ENCODE results near the gene DTNB.
A peak's percentile ranks its signal among the peaks of the same experiment; 100 is the strongest.

Gene DTNB

DNA sequence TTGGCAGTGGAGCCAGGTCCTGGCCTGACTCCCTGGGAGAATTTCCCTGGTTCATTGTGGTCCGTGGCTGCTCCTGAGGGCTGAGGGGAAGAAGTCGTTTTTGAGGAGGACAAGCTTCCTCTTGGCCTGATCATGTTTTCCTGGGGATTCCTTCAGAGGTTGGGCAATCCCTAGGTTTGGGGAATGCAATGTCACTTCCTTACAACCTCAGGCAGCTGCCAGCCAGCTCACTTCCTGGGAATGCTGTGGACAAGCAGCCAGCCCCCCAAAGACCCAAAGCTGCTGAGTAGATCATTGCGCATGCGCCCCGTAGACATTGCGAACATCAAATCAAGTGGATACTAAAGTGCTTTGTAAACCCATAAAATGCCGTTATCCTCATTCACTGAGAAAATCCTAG, 324.0 kb downstream of the DTNB start:
- peaks cover 2% of the 10 kb centered on the region for H3K27me3 ChIP-seq (ENCODE audit: insufficient read depth, low read length)

DNA sequence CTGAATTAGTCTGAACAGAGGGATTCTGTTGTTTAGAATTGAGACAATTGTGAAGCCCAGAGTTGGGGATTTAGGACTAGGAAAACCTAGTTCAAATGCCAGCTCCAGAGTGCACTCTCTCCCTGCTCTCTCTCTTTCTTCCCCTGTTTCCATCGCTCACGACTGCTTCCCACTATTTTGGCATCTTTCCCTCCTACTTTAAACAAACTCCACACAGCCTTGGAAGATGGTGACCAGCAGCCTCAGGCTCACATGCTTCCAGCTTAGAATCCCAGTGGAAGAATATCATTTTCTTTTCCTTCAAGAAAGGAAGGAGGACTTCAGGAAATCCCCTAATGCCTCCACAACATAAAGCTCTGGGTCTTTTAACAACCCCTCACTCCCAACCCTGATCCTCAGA, 325.5 kb downstream of the DTNB start:
- H3K4me3 ChIP-seq (ENCODE audit: low read length) = no peak overlapping the region
- no peak overlapping the region for H2AFZ ChIP-seq (ENCODE audit: low read depth, low read length)
- H3K4me1 ChIP-seq (ENCODE audit: insufficient read depth, low read length) = no peaks in the 10 kb centered on the region
- peaks cover 2% of the 10 kb centered on the region for H3K27me3 ChIP-seq (ENCODE audit: insufficient read depth, low read length)
- H3K9me3 ChIP-seq (ENCODE audit: low read length) = no peaks in the 10 kb centered on the region
- no peaks in the 10 kb centered on the region for H3K36me3 ChIP-seq (ENCODE audit: insufficient read depth, low read length)

More for the DNA sequence above, 324.0 kb downstream of the DTNB start:
- Histone ChIP-seq H3K4me1 (ENCODE audit: insufficient read depth, low read length) (no peaks in the 10 kb centered on the region), H3K36me3 (ENCODE audit: insufficient read depth, low read length) (no peaks in the 10 kb centered on the region), H3K4me3 (ENCODE audit: low read length) (no peak overlapping the region), H3K9me3 (ENCODE audit: low read length) (no peaks in the 10 kb centered on the region), H2AFZ (ENCODE audit: low read depth, low read length) (no peak overlapping the region)

DNA sequence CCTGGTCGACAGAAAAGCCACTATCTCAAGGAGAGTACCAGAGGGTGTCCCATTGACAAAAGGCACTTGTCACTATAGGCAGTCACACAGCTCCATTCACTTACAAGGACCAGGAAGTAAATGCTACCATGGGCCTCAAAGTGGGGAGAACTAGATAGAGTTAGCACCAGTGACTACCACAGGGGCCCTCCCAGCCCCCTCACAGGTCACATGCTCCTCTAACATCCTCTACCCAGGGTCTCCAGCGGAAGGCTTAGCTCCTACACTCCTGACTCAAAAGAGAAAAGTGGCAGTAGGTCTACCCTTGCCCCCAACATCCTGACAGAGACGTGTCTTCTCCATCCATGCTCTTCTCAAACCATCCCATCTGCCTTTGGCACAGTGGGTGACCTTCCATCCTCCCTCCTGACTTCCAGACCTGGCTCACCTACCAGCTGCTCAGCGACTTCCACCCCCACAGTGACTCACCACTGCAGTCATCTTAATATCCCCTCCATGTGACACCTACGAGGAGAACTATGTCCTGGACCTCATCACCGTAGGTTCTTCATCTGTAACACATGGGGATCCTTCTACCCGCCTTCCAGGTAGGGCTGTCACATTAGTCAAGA, 326.1 kb downstream of the DTNB start:
- Histone ChIP-seq H3K4me1 (ENCODE audit: insufficient read depth, low read length) (no peaks in the 10 kb centered on the region), H3K36me3 (ENCODE audit: insufficient read depth, low read length) (no peaks in the 10 kb centered on the region), H2AFZ (ENCODE audit: low read depth, low read length) (no peak overlapping the region), H3K9me3 (ENCODE audit: low read length) (no peaks in the 10 kb centered on the region), H3K4me3 (ENCODE audit: low read length) (no peak overlapping the region), H3K27me3 (ENCODE audit: insufficient read depth, low read length) (peaks cover 2% of the 10 kb centered on the region)

DNA sequence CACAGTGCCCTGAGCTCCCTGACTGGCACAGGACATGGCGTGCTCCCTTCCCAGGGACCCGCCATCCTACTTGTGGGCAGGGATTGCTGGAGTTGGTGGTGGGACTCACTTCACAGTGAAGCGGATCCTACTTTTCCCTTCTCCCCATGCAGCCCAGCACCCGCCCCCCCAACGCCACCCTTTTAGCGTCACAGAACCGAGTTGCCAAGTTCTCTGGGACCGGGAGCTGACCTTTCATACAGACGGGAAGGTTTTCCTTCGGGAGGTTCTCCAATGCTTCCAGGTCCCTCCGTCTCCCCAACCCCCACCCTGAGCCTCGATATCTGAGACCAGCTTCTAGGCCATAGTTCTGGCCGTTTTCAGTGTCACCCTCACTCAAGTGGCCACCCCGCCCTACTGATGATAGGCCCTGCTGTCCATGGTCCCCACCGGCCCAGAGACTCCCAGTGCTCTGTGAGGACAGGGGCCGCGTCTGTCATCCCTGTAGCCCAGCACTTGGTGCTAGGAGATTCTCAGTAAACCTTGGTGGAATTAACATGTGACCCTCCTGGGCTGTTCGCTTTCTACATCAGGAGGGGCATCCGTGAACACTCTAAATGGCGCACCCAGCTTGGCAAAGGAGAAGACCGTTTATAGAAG, 330.1 kb downstream of the DTNB start:
- no peaks in the 10 kb centered on the region for H3K4me1 ChIP-seq (ENCODE audit: insufficient read depth, low read length)
- no peaks in the 10 kb centered on the region for H3K9me3 ChIP-seq (ENCODE audit: low read length)
- no peak overlapping the region for H2AFZ ChIP-seq (ENCODE audit: low read depth, low read length)
- no peaks in the 10 kb centered on the region for H3K27me3 ChIP-seq (ENCODE audit: insufficient read depth, low read length)
- H3K4me3 ChIP-seq (ENCODE audit: low read length) = no peak overlapping the region
- H3K36me3 ChIP-seq (ENCODE audit: insufficient read depth, low read length) = no peaks in the 10 kb centered on the region

DNA sequence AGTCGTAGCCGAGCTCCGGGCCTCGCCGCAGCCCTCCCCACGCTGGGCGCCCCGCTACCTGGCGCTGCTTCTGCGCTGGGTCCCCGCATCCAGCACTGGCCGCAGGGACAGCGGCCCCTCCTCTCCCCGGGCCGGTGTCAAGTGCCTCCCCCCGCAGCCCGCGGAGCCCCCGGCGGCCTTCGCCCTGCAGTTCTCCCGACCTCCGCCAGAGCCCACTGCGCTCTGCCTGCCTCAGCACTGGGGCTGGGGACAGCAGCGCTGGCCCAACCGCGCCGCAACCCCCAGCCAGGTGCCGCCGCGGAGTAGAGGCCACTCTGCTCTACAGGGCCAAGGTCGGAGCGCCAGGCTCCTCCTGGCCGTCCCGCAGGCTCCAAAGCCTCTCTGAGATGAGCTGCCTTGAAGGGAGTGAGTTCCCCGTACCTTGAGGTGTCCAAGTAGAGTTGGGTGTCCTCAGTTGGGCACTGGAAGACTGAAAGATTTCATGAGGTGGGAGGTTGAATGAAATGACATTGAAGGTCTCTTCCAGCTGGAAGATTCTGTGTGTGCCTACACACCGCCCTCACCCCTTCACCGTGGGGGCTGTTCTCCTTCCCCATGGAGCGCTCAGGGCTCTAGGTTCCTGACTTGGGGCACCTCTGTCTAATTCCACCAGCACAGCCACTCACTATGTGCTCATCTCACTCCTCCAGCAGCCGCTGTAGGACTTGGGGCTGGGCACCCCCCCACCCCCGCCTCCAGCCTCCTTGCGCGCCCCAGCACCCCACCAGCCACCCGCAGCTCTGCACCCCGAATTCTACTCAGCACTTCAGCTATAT, 330.8 kb downstream of the DTNB start:
- Histone ChIP-seq H3K36me3 (ENCODE audit: insufficient read depth, low read length) (no peaks in the 10 kb centered on the region), H3K9me3 (ENCODE audit: low read length) (no peaks in the 10 kb centered on the region), H3K4me1 (ENCODE audit: insufficient read depth, low read length) (no peaks in the 10 kb centered on the region), H3K27me3 (ENCODE audit: insufficient read depth, low read length) (no peaks in the 10 kb centered on the region), H2AFZ (ENCODE audit: low read depth, low read length) (peak overlapping the region; percentile 87), H3K4me3 (ENCODE audit: low read length) (peak overlapping the region; percentile 57)

DNA sequence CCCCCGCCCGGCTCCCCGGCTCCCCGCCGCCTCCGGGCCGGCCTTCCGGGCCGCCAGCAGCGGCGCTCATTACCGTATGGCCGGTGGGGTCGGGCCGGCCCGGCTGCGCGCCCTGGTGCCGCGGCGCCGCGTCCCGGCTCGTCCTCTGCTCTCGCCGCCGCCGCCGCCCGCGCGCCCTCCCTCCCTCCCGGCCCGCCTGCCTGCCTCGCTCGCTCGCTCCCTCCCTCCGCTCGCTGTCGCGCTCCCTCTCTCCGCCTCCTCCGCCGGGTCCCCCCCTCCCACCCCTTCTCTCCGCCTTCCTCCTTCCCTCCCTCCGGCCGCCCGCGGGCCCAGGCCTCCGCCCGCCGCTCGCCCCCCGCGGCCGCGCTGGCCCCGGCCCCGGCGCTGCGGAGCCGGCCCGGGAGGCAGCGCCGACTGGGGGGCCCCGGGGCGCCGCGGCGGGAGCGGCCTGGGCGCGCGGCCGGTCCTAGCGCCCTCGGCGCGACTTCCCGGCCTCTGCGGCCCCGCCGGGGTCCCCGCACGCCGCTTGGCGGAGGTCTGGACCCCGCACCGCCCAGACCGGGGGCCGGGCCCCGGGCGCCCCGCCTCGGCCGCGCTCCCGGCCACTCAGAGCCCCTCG, 331.5 kb downstream of the DTNB start, which contains the start of gene DNMT3A:
Gene DNMT3A (minus strand): TSS at position 173 of the 619 bp plus-strand sequence. CDS start 27,941 bp downstream, outside the sequence.
- Histone ChIP-seq H3K9me3 (ENCODE audit: low read length) (no peaks in the 10 kb centered on the region), H2AFZ (ENCODE audit: low read depth, low read length) (peak within 1 kb of the TSS; percentile 87), H3K4me1 (ENCODE audit: insufficient read depth, low read length) (no peaks in the 10 kb centered on the region), H3K36me3 (ENCODE audit: insufficient read depth, low read length) (no peaks in the 10 kb centered on the region), H3K4me3 (ENCODE audit: low read length) (peak within 1 kb of the TSS; percentile 57), H3K27me3 (ENCODE audit: insufficient read depth, low read length) (no peaks in the 10 kb centered on the region)

DNA sequence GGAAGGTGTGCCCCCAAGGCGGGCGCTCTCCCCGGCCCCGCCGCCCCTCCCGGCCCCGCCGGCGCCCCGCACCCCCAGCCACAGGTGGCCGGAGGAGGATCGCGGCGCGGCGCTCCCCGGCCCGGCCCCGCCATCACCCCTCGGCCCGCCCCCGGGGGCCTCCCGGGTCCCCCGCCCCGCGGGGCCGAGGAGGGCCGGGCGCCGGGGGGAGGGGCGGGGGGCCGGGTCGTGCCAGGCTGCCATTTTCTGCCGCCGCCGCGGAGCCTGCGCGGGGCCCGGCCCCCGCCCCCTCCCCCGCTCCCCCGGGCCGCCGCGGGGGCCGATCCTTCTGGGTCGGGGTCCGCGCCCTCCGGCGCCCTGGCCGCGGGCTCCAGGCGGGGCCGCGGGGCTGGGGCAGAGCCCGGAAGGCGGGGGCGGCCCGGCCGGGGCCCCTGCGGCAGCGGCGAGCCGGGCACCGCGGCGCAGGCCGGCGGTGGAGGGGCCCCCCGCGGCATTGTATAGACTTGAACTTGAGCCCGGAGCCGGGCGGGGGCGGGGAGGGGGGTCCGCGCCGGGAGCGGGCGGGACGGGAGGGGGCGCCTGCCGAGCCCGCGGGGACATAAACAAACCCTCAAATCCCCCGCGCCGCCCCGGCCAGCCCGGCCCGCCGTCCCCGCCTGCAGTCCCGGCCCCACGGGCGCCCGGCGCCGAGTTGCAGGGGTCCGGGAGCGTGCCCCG, 332.2 kb downstream of the DTNB start:
- peak overlapping the region; percentile 57 for H3K4me3 ChIP-seq (ENCODE audit: low read length)
- H3K27me3 ChIP-seq (ENCODE audit: insufficient read depth, low read length) = no peaks in the 10 kb centered on the region
- H3K36me3 ChIP-seq (ENCODE audit: insufficient read depth, low read length) = no peaks in the 10 kb centered on the region
- H2AFZ ChIP-seq (ENCODE audit: low read depth, low read length) = no peak overlapping the region
- no peaks in the 10 kb centered on the region for H3K9me3 ChIP-seq (ENCODE audit: low read length)
- no peaks in the 10 kb centered on the region for H3K4me1 ChIP-seq (ENCODE audit: insufficient read depth, low read length)

DNA sequence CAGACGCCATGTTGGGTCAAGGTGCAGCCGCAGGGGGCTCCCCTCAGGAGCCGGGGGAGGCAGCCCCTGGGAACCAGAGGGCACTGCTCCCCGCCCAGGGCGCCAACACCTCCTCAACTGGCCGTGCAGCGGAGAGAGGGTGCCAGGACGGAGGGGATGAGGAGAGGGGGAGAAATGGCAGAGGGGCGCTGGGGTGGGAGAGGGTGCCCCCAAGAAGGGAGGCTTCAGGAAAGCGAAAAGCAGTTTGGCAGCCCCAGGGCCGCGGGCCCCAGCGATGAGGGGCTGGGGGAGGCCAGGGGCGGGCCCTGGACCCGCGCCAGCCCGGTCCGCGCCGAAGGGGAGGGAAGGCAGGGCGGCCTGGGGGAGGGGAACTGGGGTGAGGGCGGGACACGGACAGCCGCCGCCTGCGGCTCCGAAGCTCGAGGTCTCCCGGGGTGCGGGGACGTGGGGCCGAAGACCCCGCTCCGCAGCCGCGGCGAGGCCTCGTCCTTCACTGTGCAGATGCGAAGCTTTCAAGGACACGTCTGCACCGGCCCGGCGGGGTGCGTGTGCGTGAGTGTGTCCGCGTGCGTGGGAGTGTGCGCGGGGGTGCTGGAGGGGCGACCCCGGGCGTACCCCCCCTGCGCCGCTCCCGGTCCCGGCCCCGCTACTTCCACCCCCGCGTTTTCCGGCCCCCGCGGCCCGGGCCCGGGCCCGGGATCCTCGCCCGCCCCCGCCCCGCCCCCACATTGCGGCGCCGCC, 333.0 kb downstream of the DTNB start:
- no peaks in the 10 kb centered on the region for H3K4me1 ChIP-seq (ENCODE audit: insufficient read depth, low read length)
- H3K27me3 ChIP-seq (ENCODE audit: insufficient read depth, low read length) = no peaks in the 10 kb centered on the region
- peak overlapping the region; percentile 34 for H3K4me3 ChIP-seq (ENCODE audit: low read length)
- no peaks in the 10 kb centered on the region for H3K36me3 ChIP-seq (ENCODE audit: insufficient read depth, low read length)
- no peak overlapping the region for H2AFZ ChIP-seq (ENCODE audit: low read depth, low read length)
- H3K9me3 ChIP-seq (ENCODE audit: low read length) = no peaks in the 10 kb centered on the region

DNA sequence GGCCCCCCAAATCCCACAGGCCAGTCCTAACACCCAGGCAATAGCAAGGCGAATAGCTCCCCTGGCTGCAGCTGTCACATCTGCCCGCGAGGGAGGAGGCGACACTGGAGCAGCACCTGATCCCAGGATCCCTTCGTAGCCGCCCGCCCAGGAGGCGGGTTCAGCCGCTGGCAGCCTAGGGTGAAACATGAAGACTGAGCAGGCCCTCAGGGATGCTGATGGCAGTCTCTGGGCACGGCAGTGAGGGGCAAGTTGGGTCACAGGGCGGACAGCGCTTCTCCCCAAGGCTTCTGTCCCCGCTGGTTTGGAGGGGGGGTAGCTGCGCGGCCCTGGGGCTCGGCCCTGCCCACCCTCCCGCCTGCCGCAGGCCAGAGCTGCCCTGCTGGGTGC, 333.6 kb downstream of the DTNB start:
- Histone ChIP-seq H3K4me3 (ENCODE audit: low read length) (no peak overlapping the region), H2AFZ (ENCODE audit: low read depth, low read length) (no peak overlapping the region), H3K9me3 (ENCODE audit: low read length) (no peaks in the 10 kb centered on the region), H3K4me1 (ENCODE audit: insufficient read depth, low read length) (no peaks in the 10 kb centered on the region), H3K27me3 (ENCODE audit: insufficient read depth, low read length) (no peaks in the 10 kb centered on the region), H3K36me3 (ENCODE audit: insufficient read depth, low read length) (no peaks in the 10 kb centered on the region)

DNA sequence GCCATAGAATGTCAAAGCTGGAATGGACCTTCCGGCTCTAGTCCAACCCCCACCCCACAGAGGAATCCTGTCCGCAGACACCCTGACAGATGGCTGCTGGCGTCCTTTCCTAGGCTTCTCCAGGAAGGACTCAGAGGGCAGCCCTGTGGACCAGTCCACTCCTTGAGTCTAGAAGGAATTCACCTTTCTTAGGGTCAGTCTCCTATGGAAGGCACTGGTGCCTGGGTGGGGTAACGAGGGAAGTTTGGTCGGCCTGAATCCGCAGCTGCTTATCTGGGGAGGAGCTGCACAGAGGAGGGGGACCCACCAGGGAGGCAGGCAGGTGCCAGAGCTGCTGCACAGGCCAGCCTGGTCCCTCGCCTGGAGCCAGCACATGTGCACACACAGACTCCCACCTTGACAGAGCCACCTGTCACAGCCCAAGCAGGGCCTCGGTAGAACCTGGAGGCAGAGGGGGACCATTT, 334.1 kb downstream of the DTNB start:
- Histone ChIP-seq H3K36me3 (ENCODE audit: insufficient read depth, low read length) (no peaks in the 10 kb centered on the region), H3K4me3 (ENCODE audit: low read length) (no peak overlapping the region), H3K9me3 (ENCODE audit: low read length) (no peaks in the 10 kb centered on the region), H2AFZ (ENCODE audit: low read depth, low read length) (no peak overlapping the region), H3K4me1 (ENCODE audit: insufficient read depth, low read length) (no peaks in the 10 kb centered on the region), H3K27me3 (ENCODE audit: insufficient read depth, low read length) (no peaks in the 10 kb centered on the region)

DNA sequence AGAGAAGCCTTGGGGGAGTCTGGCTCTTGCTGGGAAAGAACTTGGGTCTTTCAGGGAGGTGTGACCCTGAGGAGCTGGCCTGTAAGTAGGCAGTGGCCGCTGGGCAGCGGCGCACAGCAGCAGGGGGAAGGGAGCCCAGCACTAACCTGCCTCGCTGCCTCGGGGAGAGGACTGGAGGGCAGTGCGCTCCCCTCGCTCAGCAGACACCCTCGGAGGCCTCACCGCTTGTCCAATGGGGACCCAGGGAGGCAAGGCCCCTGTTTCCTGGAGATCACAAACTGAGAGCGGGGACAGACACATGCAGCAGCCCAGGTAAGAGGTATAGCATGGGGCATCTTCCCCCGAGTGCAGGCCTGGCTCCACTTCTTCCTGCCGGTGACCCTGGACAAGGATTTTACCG, 335.0 kb downstream of the DTNB start:
- H3K4me1 ChIP-seq (ENCODE audit: insufficient read depth, low read length) = no peaks in the 10 kb centered on the region
- H3K36me3 ChIP-seq (ENCODE audit: insufficient read depth, low read length) = no peaks in the 10 kb centered on the region

DNA sequence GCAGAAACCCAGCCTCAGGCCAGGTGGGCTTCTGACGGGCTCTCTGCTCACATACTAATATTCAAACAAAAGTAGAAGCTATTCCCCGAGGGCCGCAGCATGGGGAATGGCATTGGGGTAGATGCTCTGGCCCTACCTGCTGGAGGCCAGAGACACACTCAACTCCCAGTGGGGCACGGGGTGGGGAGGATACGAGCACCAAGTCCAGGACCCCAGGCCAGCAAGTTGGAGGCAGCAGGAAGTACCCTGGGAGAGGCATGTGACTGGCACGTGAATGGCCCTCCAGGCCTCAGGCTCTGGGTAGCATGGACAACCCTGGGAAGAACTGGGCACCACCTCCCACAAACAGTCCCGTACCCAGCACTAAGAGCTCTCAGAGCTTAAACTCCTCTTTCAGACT, 335.5 kb downstream of the DTNB start:
- no peaks in the 10 kb centered on the region for H3K9me3 ChIP-seq (ENCODE audit: low read length)
- H3K4me3 ChIP-seq (ENCODE audit: low read length) = no peak overlapping the region
- no peak overlapping the region for H2AFZ ChIP-seq (ENCODE audit: low read depth, low read length)
- no peaks in the 10 kb centered on the region for H3K36me3 ChIP-seq (ENCODE audit: insufficient read depth, low read length)
- H3K27me3 ChIP-seq (ENCODE audit: insufficient read depth, low read length) = no peaks in the 10 kb centered on the region
- no peaks in the 10 kb centered on the region for H3K4me1 ChIP-seq (ENCODE audit: insufficient read depth, low read length)

More for the DNA sequence above, 335.0 kb downstream of the DTNB start:
- Histone ChIP-seq H3K9me3 (ENCODE audit: low read length) (no peaks in the 10 kb centered on the region), H2AFZ (ENCODE audit: low read depth, low read length) (no peak overlapping the region), H3K27me3 (ENCODE audit: insufficient read depth, low read length) (no peaks in the 10 kb centered on the region), H3K4me3 (ENCODE audit: low read length) (no peak overlapping the region)
